GM21737 (cell line): Measurements from ENCODE around the gene TECR.

Experiments used
- ATAC-seq: cut with Tn5 transposase; IDR thresholded peaks from one replicate; pipeline ENCODE4 v1.9.1; 2021; ENCODE audit warnings: mild to moderate bottlenecking, moderate library complexity; ENCODE audit not compliant: unreplicated experiment

The TECR gene

DNA sequence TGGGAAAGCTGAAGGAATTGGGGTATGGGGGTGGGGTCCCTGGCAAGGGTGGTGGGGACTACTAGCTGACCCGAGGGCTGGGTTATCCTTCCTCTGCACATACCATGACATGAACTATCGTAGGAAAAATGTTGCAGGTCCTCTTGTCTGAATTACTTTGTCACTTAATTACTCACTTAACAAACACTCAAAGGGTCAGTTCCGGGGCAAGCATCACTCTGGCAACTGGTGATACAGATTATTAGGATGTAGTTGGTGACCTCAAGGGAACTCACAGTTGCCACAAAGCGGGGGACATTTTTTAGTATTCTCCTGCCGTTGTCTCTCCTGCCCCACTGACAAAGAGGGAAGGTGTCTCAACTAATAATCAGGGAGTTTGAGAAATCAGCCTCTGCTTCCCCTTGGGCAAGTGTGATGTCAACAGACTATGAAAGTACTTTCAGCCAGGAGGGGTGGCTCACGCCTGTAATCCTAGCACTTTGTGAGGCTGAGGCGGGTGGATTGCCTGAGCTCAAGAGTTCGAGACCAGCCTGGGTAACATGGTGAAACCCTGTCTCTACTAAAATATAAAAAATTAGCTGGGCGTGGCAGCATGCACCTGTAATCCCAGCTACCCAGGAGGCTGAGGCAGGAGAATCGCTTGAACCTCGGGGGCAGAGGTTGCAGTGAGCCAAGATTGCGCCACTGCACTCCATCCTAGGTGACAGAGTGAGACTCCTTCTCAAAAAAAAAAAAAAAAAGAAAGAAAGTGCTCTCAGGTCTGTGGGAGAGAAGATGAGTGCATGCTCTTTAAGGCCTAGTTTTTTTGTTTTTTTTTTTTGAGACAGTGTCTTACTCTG, 21.5 kb upstream of the TECR start:
- no peak for ATAC-seq

DNA sequence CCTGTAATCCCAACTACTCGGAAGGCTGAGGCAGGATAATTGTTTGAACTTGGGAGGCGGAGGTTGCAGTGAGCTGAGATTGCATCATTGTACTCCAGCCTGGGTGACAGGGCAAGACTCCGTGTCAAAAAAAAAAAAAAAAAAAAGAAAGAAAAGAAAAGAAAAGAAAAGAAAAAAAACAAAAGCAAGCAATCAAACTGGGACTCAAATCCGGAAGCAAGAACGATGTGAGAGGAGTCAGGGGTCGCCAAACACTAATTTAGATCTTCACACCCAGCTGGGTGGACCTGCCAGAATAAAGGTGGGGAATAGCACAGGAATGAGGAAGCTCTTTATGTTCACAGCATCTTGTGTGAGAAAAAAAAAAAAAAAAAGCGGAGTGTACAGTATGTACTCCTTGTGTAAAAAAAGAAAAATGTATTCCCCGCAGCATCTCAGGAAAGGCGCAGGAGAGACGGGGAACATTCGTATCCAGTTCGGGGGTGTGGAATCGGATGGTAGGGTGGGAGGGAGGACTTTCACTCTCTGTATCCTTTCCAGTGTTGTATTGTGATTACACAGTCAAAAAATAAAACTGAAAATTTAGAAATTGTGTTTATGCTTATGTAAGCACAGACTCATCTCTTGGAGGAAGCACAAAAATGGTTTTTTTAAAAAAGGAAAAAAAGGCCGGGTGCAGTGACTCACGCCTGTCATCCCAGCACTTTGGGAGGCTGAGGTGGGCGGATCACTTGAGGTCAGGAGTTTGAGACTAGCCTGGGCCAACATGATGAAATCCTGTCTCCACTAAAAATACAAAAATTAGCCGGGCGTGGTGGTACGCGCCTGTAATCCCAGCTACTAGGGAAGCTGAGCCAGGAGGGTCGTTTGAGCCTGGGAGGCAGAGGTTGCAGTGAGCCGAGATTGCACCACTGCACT, 18.8 kb upstream of the TECR start:
- ATAC-seq = no peak

DNA sequence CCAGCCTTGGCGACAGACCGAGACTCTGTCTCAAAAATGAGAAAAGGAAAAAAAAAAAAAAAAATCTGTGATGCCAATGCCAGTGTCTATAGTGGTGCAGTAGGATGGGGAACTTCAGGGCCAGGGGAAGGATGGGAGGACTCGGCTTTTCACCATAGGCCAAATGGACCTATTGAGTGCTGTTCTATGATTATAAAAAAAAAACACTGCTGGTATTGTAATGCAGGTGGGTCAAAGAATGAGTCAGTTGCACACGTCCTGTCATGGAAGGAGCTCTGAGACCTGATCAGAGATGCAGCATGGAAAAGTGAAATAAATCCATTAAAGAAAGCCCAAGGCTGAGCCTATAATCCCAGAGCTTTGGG, 18.2 kb upstream of the TECR start:
- ATAC-seq = no peak

DNA sequence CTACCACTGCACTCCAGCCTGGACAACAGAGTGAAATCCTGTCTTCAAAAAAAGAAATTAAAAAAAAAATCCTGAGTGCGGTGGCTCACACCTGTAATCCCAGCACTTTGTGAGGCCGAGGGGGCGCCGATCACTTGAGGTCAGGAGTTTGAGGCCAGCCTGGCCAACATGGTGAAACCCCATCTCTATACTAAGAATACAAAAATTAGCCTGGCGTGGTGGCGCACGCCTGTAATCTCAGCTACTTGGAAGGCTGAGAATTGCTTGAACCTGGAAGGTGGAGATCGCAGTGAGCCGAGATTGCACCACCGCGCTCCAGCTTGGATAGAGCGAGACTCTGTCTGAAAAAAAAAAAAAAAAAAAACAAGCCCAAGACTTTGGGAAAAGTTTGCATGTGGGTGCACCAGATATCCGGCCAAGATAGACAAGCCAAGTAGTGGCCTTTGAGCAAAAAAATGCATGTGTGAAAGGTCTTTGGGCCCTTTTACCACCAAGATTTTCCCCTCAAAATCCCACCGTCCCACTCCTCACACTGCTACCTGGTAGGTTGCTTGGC, 16.9 kb upstream of the TECR start:
- ATAC-seq = no peak

DNA sequence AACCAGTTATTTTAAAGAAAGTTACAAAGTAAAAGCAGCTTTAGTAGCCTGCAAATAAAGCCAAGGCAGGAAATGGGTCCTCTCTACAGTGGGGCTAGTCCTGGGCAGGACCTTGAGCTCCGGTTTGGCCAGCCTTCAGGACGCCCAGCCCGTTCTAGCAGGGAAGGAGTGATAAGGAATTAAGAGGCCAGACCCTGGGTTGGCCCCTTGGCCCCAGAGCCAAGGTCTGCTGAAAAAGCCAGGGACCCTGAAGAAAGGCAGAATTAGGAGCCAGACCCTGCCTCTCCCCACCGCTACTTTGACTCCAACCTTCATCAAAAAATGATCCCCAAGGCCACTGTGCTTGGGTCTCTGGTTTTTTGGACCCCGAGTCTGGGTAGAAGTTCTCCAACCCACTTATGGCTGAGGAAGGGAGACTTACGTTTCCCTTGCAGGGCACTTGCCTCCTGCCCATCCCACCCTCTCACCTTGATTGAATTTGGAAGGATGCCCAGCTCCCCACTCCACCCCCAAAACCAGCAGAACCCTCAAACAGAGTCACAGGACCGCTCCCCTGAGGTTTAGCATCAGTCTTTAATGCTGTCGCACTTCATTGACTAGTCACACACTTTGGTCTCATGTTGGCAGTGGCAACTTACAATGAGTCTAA, 15.1 kb upstream of the TECR start:
- ATAC-seq = no peak

DNA sequence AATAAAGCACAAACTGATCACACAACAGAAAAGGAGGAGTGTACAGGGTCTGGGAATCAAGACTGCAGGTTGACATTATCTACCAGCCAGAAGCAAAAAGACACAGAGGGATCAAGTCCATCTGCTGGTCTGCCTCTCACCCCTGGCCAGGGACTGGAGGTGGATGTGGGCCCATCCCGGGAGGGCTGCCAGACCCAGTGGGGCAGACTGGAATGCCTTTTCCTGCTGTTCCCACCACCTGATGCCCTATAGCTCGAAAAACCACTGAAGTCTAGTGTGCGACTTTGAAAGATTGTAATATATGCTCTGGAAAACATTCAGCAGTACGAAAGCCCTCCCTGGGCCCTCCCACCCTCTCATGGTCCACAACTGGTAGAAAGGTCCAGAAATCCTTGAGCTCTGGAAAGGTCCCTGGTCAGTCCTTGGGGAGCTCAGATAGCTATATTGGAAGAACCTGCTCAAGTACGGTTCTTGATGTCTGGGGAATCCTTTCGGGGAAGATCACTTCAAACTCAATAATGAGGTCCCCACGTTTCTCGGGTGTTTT, 13.8 kb upstream of the TECR start:
- ATAC-seq = no peak

DNA sequence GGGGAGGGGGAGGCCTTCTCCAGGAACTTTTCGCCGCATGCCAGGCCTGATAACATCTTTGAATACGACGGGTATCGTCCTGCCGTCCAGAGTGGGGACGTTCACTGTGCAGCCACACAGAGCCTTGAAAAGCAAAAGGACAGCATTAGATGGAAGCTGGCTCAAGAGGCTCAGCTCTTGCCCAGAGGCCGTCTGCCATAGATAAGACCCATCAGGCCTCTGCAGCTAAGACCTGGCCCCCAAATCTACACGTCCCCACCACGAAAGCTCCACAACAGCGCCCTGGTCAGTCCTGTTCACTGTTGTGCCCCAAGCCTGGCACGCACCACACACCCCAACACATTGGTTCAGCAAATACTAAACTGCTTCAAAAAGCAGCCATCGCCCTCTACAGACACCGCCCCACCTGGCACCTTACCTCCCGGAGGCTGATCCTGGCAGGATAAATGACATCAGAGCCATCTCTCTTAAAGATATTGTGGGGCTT, 13.3 kb upstream of the TECR start:
- ATAC-seq = no peak

DNA sequence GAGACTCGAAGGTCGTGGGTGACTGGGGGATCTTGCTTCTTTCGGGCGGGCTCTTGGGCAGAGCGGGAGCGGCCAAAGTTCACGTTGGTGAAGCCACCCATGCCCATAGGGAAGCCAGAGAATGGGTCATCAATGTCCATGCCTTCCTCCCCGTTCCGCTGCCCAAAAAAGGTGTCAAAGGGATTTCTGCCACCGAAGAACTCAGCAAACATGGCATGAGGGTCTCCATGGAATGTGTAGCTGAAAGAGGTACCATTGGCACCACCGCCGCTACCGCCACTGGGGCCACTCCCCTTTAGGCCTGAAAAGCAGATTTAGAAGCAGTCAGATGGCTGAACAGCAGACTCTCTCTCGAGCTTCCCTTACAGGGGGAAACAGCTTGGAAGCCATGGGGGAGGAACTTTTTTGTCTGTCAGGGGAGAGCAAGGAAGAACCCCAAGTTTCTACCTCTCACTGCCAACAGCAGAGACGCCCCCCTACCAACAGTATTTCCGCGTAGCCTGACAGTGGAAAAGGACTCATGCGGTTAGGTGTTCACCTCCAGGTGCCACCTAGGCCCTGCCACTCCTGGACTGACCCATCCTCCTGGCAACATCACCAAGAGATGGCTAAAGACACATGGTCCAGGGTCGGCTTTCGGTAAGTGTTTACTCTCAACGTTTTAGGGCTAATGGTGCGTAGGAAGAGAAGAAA, 12.5 kb upstream of the TECR start:
- ATAC-seq = no peak

DNA sequence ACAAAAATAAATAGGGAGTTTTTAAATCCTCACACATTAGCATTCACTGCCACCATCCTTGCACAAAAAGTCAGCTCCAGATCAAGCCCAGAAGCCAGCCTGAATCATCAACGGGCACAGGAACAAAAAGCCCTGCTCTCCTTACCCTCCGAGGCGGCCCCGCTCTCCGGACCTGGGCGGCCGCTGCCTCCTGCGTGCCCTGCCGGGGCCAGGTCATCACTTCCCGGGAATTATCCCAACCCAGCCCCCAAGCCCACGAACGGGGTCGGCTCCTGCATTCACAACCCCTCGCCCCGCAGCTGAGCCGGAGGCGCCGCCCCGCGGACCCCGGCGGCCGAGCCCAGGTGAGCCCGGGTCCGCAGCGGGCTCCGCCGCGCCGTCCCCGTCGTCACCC, 12.0 kb upstream of the TECR start:
- ATAC-seq = no peak

DNA sequence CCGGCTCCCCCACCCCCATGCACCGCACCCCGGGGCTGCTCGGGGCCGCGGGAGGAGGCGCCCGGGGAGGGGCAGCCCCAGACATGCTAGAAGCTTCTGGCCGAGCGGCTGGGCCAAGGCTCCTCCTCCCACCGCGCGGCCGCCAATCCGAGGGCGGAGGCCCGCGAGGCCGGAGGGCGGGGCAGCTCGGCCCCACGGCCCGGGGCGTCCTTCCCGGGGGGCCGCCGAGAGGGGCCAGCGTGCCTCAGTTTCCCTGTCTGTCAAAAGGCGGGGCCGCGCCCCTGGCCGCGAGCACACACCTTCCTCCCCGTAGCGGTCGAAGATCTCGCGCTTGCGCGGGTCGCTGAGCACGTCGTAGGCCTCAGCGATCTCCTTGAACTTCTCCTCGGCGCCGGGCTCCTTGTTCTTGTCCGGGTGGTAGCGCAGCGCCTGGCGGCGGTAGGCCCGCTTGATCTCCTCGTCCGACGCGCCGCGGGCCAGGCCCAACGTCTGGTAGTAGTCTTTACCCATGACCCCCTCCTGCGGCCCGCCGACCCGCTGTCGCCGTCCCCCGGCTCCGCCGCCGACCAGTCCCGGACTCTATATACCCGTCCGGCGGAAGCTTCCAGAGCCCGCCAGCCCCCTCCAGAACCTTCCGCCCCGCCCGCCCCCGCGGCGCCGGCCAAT, 11.4 kb upstream of the TECR start, which contains the start of gene DNAJB1:
TSS of gene DNAJB1 (minus strand) at position 558 of the 666 bp plus-strand sequence. CDS start at position 510, 48 bp downstream.
- ATAC-seq = peak; percentile 61

DNA sequence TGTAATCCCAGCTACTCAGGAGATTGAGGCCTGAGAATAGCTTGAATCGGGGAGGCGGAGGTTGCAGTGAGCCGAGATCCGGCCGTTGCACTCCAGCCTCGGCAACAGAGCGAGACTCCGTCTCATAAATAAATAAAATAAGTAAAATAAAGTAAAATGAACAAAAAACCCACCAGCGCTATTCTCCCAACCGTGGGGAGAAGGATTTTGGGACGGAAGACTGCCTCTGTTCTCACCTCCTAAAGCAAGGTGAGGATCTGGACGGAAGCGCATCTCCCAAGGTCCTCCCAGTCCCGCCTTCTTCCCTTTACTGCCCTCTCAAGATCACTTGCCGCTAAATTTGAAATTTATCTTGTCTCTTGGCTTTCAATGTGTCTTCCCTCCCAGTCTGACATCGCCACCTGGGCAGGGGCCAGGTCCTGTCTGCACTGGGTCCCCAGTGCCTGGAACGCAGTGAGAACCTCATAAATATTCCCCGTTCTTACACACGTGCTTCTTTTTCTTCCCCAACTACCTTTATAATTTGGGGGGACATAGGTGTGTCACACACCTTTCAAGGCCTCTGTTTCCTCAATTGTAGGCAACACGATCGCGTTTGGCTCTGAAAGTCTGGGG, 10.0 kb upstream of the TECR start:
- no peak for ATAC-seq

DNA sequence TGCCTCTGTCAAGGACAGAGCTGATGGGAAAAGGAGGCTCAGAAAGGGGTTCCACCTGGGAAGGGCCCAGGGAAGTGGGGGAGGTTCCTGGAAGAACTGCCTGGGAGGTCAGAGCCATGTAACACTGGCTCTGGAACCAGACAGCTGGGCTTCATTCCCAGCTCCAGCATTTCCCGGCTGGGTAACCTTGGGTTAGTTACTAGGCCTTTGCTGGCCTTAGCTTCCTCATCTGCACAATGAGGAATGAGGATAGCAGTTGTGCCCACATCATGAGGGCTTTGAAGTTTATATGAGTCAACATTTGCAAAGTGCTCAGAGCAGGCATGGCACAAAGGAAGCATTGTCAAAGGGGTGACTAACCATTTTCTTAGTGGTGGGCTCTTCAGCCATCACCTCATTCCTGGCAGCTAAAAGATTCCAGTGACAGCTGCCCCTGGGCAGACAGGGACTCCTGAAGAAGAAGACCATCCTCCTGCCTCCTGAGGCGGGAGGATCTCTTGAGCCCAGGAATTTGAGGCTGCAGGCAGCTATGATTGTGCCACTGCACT, 9.5 kb upstream of the TECR start:
- no peak for ATAC-seq

DNA sequence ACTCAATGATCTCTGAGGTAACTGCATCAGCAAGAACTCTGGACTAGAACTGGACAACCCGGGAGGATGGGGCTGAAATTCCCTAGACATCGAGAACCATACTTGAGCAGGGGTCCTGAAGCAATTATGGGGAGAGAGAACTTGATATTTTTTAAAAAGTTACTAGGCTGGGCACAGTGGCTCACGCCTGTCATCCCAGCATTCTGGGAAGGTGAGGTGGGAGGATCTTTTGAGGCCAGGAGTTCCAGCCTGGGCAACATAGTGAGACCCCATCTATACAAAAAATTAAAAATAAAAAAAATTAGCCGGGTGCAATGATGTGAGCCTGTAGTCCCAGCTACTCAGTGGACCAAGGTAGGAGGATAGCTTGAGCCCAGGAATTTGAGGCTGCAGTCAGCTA, 8.9 kb upstream of the TECR start:
- no peak for ATAC-seq

DNA sequence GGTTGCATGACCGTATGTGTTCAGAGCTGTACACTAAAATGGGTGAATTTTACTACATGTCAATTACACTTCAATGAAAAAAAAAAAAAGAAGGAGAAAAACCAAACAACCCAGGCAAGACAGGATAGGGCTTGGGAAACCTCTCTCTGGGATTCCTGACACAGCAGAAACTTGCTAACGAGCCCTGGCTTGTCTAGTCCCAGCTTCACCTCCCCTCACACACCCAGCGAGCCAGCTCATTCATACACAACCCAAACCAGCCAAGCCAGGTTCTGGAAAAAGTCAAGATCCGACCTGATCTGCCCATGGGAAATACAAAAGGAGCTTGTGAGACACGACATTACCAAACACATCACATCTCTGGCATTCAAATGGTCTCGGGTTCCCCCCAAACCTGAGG, 3.7 kb upstream of the TECR start:
- ATAC-seq = no peak

DNA sequence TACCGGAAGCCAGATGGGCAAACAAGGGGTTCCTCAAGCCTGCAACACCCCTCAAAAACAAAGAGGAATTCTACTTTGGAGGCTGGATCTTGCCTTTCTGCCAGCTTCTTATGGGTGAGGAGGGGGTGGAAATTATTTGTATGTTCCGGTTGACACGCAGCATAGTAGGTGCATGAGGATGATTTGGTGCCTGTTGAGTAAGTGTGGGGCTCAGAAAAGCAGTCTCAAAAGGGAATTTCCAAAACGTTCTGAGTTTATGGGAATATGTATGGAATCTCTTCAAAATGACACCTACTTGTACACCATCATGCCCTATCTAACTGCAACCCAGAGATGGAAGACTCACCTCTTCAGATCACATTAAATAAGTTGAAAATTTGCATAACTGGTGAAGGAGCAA, 3.0 kb upstream of the TECR start:
- no peak for ATAC-seq

DNA sequence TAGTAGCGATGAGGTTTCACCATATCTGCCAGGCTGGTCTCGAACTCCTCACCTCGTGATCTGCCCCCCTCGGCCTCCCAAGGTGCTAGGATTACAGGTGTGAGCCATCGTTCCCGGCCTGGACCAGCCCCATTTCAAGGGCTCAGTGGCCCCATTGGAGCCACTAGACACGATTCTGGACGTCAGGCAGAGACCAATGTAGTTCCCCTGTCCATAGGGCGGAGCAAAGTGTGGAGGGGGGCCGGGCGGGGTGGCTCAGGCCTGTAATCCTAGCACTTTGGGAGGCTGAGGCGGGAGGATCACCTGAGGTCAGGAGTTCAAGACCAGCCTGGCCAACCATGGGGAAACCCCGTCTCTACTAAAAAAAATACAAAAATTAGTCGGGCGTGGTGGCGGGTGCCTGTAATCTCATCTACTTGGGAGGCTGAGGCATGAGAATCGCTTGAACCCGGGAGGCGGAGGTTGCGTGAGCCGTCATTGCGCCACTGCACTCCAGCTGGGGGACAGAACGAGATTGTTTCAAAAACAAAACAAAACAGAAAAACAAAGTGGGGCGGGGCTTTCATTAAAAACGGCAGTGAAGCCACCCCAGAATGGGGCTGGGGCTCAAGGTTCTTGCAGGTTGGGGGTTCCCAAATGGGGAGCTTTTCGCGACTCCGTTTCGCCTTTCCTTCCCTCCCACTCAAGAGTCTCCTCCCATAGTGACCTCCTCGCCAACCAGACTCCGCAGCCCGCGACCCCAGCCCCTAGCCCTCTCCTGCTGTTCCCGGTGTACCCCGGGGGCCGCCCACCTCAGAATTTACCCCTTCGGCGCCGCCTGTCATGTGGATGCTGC, 758 bp upstream of the TECR start:
- ATAC-seq = no peak

DNA sequence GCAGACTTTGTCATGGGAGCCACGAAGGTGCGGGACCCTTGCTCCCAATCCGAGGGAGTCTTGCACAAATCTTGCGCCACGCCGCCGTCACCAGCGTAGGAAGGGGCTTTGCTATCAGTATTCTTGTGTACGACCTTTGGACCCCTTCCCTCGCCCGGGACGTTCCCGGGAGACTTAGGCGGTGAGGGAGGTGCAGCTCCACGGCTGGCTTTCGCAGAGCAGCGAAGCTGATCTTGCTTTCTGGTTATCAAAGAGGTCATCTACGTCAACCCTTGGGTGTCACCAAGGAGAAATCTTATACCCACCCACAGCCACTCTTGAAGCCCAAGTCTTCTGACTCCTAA, 583 bp downstream of the TECR start:
- ATAC-seq = no peak

DNA sequence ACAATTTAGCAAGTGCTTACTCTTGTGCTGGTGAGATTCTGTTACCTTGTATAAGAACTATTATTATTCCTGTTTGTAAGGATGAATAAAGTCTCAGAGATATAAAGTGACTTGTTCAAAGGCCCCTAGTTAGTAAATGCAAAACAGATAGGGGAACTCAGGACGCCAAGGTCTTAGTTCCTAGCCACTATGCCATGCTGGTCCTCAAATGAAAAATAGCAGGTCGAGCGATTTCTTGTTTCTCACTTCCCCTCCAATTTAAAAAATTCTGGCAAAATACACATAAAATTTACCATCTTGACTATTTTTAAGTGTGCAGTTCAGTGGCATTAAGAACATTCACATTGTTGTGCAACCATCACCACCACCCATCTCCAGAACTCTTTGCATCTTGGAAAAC, 1.1 kb downstream of the TECR start:
- ATAC-seq = no peak
